IPS-18a (cell line): ENCODE results near the gene YWHAG.

ENCODE experiments used
- H3K27ac ChIP-seq: one replicate; pipeline ENCODE4 v1.5.1; 2013; ENCODE audit warnings: low read length
- H3K27me3 ChIP-seq: one replicate; pipeline ENCODE4 v1.6.1; 2013; ENCODE audit warnings: mild to moderate bottlenecking, low read length; ENCODE audit not compliant: control insufficient read depth, insufficient read depth
- H3K36me3 ChIP-seq: one replicate; pipeline ENCODE4 v1.6.1; 2013; ENCODE audit warnings: low read depth, low read length; ENCODE audit not compliant: control insufficient read depth
- H3K4me1 ChIP-seq: one replicate; pipeline ENCODE4 v1.6.1; 2013; ENCODE audit warnings: low read depth, low read length; ENCODE audit not compliant: control insufficient read depth
- H3K4me3 ChIP-seq: one replicate; pipeline ENCODE4 v1.5.1; 2013; ENCODE audit warnings: low read length
- H3K9ac ChIP-seq: one replicate; pipeline ENCODE4 v1.6.1; 2013; ENCODE audit warnings: mild to moderate bottlenecking, low read length, moderate library complexity
- H3K9me3 ChIP-seq: one replicate; pipeline ENCODE4 v1.6.1; 2013; ENCODE audit warnings: low read depth, low read length; ENCODE audit not compliant: control insufficient read depth

The YWHAG gene

GRCh38 chr7:76283254-76284159, 75.3 kb downstream of the YWHAG start:
- no peak overlapping the region for H3K9ac ChIP-seq
- no peaks in the 10 kb centered on the region for H3K9me3 ChIP-seq
- H3K27me3 ChIP-seq: peaks cover 49% of the 10 kb centered on the region
- peak overlapping the region; percentile 74 for H3K4me3 ChIP-seq
- H3K27ac ChIP-seq: no peak overlapping the region
- H3K36me3 ChIP-seq: no peaks in the 10 kb centered on the region
- peaks cover 8% of the 10 kb centered on the region for H3K4me1 ChIP-seq

DNA sequence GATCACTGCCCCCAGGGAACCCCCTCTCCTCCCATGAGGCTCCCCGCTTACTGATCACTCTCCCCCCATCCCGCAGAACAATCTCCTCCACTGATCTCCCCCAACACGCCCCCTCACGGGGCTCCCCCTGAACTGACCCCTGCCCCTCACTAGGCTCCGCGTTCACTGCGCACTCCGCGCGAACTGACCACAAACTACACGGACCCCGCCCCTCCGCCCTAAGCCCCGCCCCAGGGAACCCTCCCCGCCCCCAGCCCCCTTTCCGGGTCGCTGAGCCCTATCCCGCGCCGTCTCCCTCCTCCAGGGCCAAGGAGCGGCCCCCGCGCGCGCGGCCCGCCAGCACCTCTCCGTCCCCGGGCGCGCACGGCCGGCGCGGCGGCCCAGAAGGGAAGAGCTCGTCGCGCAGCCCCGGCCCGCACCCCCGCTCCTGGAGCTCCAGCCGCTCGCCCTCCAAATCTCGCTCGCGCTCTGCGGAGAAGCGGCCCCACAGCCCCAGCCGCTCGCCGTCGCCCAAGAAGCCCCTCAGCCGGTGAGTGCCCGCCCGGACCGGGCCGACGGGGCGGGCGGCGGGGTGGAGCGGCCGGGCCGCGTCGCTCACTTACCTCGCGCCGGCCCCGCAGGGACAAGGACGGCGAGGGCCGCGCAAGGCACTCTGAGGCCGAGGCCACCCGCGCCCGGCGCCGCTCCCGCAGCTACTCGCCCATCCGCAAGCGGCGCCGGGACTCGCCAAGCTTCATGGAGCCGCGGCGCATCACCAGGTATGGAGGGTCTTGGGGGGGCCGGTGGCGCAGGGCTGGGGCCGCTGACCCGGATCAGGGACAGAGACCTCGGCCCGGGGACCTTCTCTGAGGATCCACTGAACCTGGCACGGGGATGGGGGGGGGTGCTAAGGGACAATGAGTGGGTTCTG, 76.2 kb downstream of the YWHAG start:
- no peak overlapping the region for H3K9ac ChIP-seq
- H3K36me3 ChIP-seq: no peaks in the 10 kb centered on the region
- H3K27ac ChIP-seq: no peak overlapping the region
- peaks cover 8% of the 10 kb centered on the region for H3K4me1 ChIP-seq
- H3K27me3 ChIP-seq: peaks cover 51% of the 10 kb centered on the region
- no peaks in the 10 kb centered on the region for H3K9me3 ChIP-seq
- H3K4me3 ChIP-seq: peak overlapping the region; percentile 74

- no peak overlapping the region for H3K9ac ChIP-seq
- peak overlapping the region; percentile 74 for H3K4me3 ChIP-seq
- H3K9me3 ChIP-seq: no peaks in the 10 kb centered on the region
- peaks cover 51% of the 10 kb centered on the region for H3K27me3 ChIP-seq
- peaks cover 8% of the 10 kb centered on the region for H3K4me1 ChIP-seq
- H3K27ac ChIP-seq: no peak overlapping the region
- no peaks in the 10 kb centered on the region for H3K36me3 ChIP-seq
These were observed 77.0 kb downstream of the YWHAG start for GRCh38 chr7:76281706-76282343.

- H3K4me1 ChIP-seq: peaks cover 8% of the 10 kb centered on the region
- peak overlapping the region; percentile 54 for H3K4me3 ChIP-seq
- no peaks in the 10 kb centered on the region for H3K36me3 ChIP-seq
- H3K27ac ChIP-seq: no peak overlapping the region
- no peak overlapping the region for H3K9ac ChIP-seq
- peaks cover 51% of the 10 kb centered on the region for H3K27me3 ChIP-seq
- H3K9me3 ChIP-seq: no peaks in the 10 kb centered on the region
These were observed 77.6 kb downstream of the YWHAG start for GRCh38 chr7:76281006-76281705.

DNA sequence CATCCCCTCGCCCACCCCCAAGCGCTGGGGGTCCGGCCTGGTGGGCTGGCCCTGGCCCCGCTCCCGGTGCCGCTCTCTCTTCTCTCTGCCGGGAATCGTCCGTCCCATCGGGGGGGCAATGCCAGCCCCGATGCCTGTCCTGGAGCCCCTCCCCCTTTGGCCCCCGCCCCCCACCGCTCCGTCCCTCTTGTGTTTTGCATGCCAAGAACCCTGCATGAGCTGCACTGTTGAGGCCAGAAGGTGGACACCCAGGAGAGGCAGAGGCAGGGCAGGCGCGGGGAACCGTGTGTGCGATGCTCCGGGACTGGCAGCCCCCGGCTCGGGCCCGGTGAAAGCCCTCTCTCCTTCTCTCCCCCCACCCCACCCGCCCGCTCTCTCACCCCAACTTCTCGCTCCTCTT, 78.4 kb downstream of the YWHAG start:
- Histone ChIP-seq H3K27me3 (peaks cover 51% of the 10 kb centered on the region), H3K4me1 (peaks cover 8% of the 10 kb centered on the region), H3K36me3 (no peaks in the 10 kb centered on the region), H3K4me3 (no peak overlapping the region), H3K9ac (no peak overlapping the region), H3K9me3 (no peaks in the 10 kb centered on the region), H3K27ac (no peak overlapping the region)

DNA sequence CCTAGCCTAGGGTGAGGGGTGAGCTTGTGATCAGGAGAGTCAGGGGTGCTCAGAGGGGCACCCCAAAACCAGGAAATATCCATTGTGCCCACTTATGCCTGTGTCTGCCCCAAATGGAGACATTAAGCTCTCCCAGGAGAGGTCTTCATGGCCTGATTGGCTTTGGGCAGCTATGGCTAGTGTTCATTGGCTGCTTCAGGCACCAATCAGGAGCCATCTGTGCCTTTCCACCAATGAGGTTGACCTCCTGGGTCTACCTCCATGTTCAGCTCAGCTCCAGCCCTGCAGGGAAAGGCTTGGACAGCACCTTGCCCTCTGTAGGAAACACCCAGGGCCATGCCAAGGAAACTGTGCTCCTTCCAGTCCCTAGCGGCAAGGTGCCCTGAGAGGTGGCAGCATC, 80.3 kb downstream of the YWHAG start:
- H3K36me3 ChIP-seq: no peaks in the 10 kb centered on the region
- H3K9ac ChIP-seq: no peak overlapping the region
- H3K27me3 ChIP-seq: peaks cover 44% of the 10 kb centered on the region
- no peak overlapping the region for H3K27ac ChIP-seq
- no peak overlapping the region for H3K4me3 ChIP-seq
- no peaks in the 10 kb centered on the region for H3K9me3 ChIP-seq
- H3K4me1 ChIP-seq: peaks cover 12% of the 10 kb centered on the region
